Measurements from ENCODE around the gene CC2D2B. TPM values are rescaled to one million over a fixed set of nuclear protein-coding genes. Genes with fewer than 3 reads are reported as not detected.
A peak's percentile ranks its signal among the peaks of the same experiment; 100 is the strongest.

Gene CC2D2B
- total and polyA plus RNA-seq, 2 of the 13 experiments (the other 11 are each of a cell fraction or from before 2014, with no cell fraction given) = 0.20 TPM; not detected in 1

GRCh38 chr10:95907456-95908253 lies at the start of gene CC2D2B (continued):
- TF ChIP-seq ZNF569 (CRISPR knock-in tag; IDR thresholded peaks at IDR 0.05; ENCODE audit: borderline replicate concordance) (no peak), HCFC1 (IDR thresholded peaks at IDR 0.05; ENCODE audit: low read depth, low read length) (peak; percentile 82)

DNA sequence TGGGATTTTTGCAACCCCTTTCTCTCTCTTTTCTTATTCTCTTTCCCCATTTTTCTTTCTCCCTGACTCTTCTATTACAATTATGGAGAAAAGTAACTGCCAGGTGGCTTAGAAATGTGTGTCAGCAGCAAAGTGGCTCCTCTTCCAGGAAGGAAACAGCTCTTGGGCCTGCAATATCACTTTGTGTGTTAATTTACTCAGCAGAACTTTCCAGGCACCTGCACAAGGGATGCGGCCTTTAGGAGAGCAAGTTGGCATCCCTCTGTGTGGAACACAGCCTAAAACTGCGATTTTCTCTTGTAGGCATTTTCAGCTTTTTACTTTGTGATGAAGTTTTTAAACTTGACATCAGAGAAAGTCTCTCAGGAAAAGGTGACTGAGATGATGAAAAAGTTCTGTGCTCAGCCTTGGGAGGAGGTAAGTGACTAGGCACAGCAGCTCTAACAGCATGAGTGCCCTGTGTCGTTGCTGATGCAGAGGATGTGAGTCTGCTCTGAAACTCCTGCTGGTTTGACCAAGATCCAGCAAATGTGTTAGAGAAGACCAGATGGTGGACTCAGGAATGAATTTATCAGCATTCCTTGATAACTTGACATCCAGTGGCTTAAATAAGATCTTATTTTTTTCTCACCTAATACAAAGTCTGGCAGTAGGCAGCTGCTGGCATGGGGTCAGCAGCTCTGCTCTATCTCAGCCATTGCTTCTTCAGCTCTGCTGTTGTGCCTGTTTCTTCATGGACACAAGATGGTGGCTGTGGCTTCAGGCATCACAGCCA lies 47.4 kb upstream of the CC2D2B start:
- CTCF ChIA-PET (ENCODE audit: low intra/inter-chr PET ratio, low total read pairs) = no interaction called here
- H3K27me3 ChIP-seq (ENCODE audit: control insufficient read depth in 1 of 2, insufficient read depth in 2 of 2, low read length in 2 of 2) = no peaks in the 10 kb centered on the region
- peaks cover 7% of the 10 kb centered on the region for H3K4me1 ChIP-seq (ENCODE audit: insufficient read depth, low read length)
- no peaks in the 10 kb centered on the region for H3K9me3 ChIP-seq (ENCODE audit: low read length)
- no peak for ATAC-seq
- no peak overlapping the region for H3K4me2 ChIP-seq (ENCODE audit: low read depth, low read length)
- DNase-seq (ENCODE audit: low spot score) = no peak
- POLR2A ChIA-PET = no interaction called here
- no peaks in the 10 kb centered on the region for H4K20me1 ChIP-seq (ENCODE audit: insufficient read depth, low read length)
- intact Hi-C loops (cut with micrococcal nuclease; ENCODE audit: unreplicated experiment) (no loop called here), in situ Hi-C loops (cut with HindIII; ENCODE audit: extremely low pct_ligation_motif_present, low pct_unique_long_range_greater_than_20kb) (loop anchor here (25.0 kb wide), 1 partner anchor 448 kb away; no protein-coding TSS in a partner anchor)
- FAIRE-seq = no peak
- no TSS peak for BruUV-seq (replicated peaks)
- H3K9ac ChIP-seq (ENCODE audit: insufficient read depth, low read depth, low read length) = no peak overlapping the region
- H3K79me2 ChIP-seq (ENCODE audit: insufficient read depth, low read length) = no peaks in the 10 kb centered on the region
- H2AFZ ChIP-seq (ENCODE audit: low read length) = no peak overlapping the region
- no peak overlapping the region for H3K4me3 ChIP-seq (replicated peaks in 1 of 3; ENCODE audit: insufficient read depth in 1 of 3, low read depth in 2 of 3, low read length in 3 of 3)
- H3K36me3 ChIP-seq (replicated peaks in 1 of 2; ENCODE audit: control insufficient read depth in 1 of 2, insufficient read depth in 2 of 2, low read length in 2 of 2) = no peaks in the 10 kb centered on the region
- WGBS (ENCODE audit: low lambda C conversion rate) = 87% methylated on average over 3 of the region's 3 CpGs
- TF ChIP-seq ZXDC (CRISPR knock-in tag; IDR thresholded peaks at IDR 0.05) (no peak), ATF1 (CRISPR knock-in tag; IDR thresholded peaks at IDR 0.05) (no peak), SNAPC4 (CRISPR knock-in tag; IDR thresholded peaks at IDR 0.05) (no peak)
- H3K27ac ChIP-seq (ENCODE audit: extremely low read length, insufficient read depth, low read length) = no peak overlapping the region
